ENCODE results near the gene ELAC2. TPM values are rescaled to one million over a fixed set of nuclear protein-coding genes. Genes with fewer than 3 reads are reported as not detected.

The ELAC2 gene
- polyA plus RNA-seq, 1 donor from 2014 or later, result 34.6 TPM

- Histone ChIP-seq H3K27ac (ENCODE audit: low read length) (no peak overlapping the region), H3K36me3 (ENCODE audit: insufficient read depth, low read length) (peaks cover 13% of the 10 kb centered on the region), H3K4me3 (ENCODE audit: low read length) (no peak overlapping the region), H3K9me2 (ENCODE audit: insufficient read depth, low read length) (no peaks in the 10 kb centered on the region), H3K4me2 (ENCODE audit: low read length) (no peak overlapping the region), H4K20me1 (ENCODE audit: insufficient read depth) (no peaks in the 10 kb centered on the region), H3K9ac (ENCODE audit: low read length) (no peak overlapping the region), H3F3A (ENCODE audit: insufficient read depth, low read length, poor library complexity, severe bottlenecking) (no peaks in the 10 kb centered on the region), H3K9me3 (ENCODE audit: low read length) (no peaks in the 10 kb centered on the region), H2AFZ (ENCODE audit: low read depth, low read length) (no peak overlapping the region), H3K27me3 (ENCODE audit: insufficient read depth, low read depth, low read length) (no peaks in the 10 kb centered on the region), H3K79me2 (replicated peaks; ENCODE audit: insufficient read depth, low read length) (no peaks in the 10 kb centered on the region)
- TF ChIP-seq CTCF (IDR thresholded peaks at IDR 0.05; ENCODE audit: poor library complexity, severe bottlenecking), result no peak
- TF ChIP-seq EZH2 (IDR thresholded peaks at IDR 0.05; ENCODE audit: borderline replicate concordance, insufficient read depth, low read length, poor library complexity, severe bottlenecking), result no peak
- TF ChIP-seq SMC3 (conservative IDR thresholded peaks at IDR 0.05; ENCODE audit: poor library complexity), result no peak
- no peak for TF ChIP-seq MXI1 (conservative IDR thresholded peaks at IDR 0.05; ENCODE audit: poor library complexity, severe bottlenecking)
- TF ChIP-seq REST (IDR thresholded peaks at IDR 0.05; ENCODE audit: borderline replicate concordance), result no peak
- TF ChIP-seq EP300 (conservative IDR thresholded peaks at IDR 0.05; ENCODE audit: poor library complexity, severe bottlenecking), result no peak
- no peak for TF ChIP-seq TAF1 (IDR thresholded peaks at IDR 0.05; ENCODE audit: low read depth)
- TF ChIP-seq RAD21 (conservative IDR thresholded peaks at IDR 0.05), result no peak
- no peak for TF ChIP-seq POLR2AphosphoS5 (IDR thresholded peaks at IDR 0.05)
Measured at GRCh38 chr17:13000561-13000960, 17.3 kb downstream of the ELAC2 start.

GRCh38 chr17:12998874-12999273 lies 19.0 kb downstream of the ELAC2 start:
- no peak overlapping the region for H3K27ac ChIP-seq (ENCODE audit: low read length)
- H3K9me3 ChIP-seq (ENCODE audit: low read length), result no peaks in the 10 kb centered on the region
- H3K27me3 ChIP-seq (ENCODE audit: insufficient read depth, low read depth, low read length), result no peaks in the 10 kb centered on the region
- H3K4me2 ChIP-seq (ENCODE audit: low read length), result no peak overlapping the region
- no peak overlapping the region for H3K4me3 ChIP-seq (ENCODE audit: low read length)
- no peak overlapping the region for H2AFZ ChIP-seq (ENCODE audit: low read depth, low read length)
- no peaks in the 10 kb centered on the region for H3K9me2 ChIP-seq (ENCODE audit: insufficient read depth, low read length)
- H3K9ac ChIP-seq (ENCODE audit: low read length), result no peak overlapping the region
- H3K79me2 ChIP-seq (replicated peaks; ENCODE audit: insufficient read depth, low read length), result no peaks in the 10 kb centered on the region
- H3K36me3 ChIP-seq (ENCODE audit: insufficient read depth, low read length), result peaks cover 13% of the 10 kb centered on the region
- TF ChIP-seq POLR2AphosphoS5 (IDR thresholded peaks at IDR 0.05), result no peak
- no peak for TF ChIP-seq CTCF (IDR thresholded peaks at IDR 0.05; ENCODE audit: poor library complexity, severe bottlenecking)
- TF ChIP-seq EZH2 (IDR thresholded peaks at IDR 0.05; ENCODE audit: borderline replicate concordance, insufficient read depth, low read length, poor library complexity, severe bottlenecking), result no peak
- no peak for TF ChIP-seq MXI1 (conservative IDR thresholded peaks at IDR 0.05; ENCODE audit: poor library complexity, severe bottlenecking)
- no peak for TF ChIP-seq TAF1 (IDR thresholded peaks at IDR 0.05; ENCODE audit: low read depth)
- no peak for TF ChIP-seq RAD21 (conservative IDR thresholded peaks at IDR 0.05)
- TF ChIP-seq EP300 (conservative IDR thresholded peaks at IDR 0.05; ENCODE audit: poor library complexity, severe bottlenecking), result no peak
- no peak for TF ChIP-seq SMC3 (conservative IDR thresholded peaks at IDR 0.05; ENCODE audit: poor library complexity)
- H4K20me1 ChIP-seq (ENCODE audit: insufficient read depth), result no peaks in the 10 kb centered on the region
- no peaks in the 10 kb centered on the region for H3F3A ChIP-seq (ENCODE audit: insufficient read depth, low read length, poor library complexity, severe bottlenecking)
